Activated CD8-positive, alpha-beta memory T cell treated with anti-CD3 and anti-CD28 coated beads, Interleukin-2, amount 10 ng/mL, durations not matched to agents 7 days and 5 days (primary cell): ENCODE data around the gene LCN10. TPM values are rescaled to one million over a fixed set of nuclear protein-coding genes. Genes with fewer than 3 reads are reported as not detected.
"Not testable (repeated sequence)": the region's sequence is repeated elsewhere in the genome, so short reads cannot be mapped to it uniquely, and the experiment has no call there.

Experiments
- ATAC-seq: fragments of 150-1000 bp; cut with Tn5 transposase; one replicate; pipeline ENCODE4 v1.10.0; 2021; ENCODE audit warnings: moderate library complexity
- CTCF ChIA-PET: fragments of 350-600 bp; sonication (Branson Sonifier 250); formaldehyde crosslinking; loops from one replicate; lab custom pipeline; 2021; ENCODE audit warnings: antibody characterized with exemption; lab: Charles Lee
- DNase-seq: peaks from one replicate; pipeline ENCODE4 v3.0.0-alpha.2; 2020
- H3K27ac Mint-ChIP-seq: one replicate; pipeline ENCODE4 v1.8.0; 2021; ENCODE audit warnings: mild to moderate bottlenecking, mixed read lengths
- H3K27me3 Mint-ChIP-seq: one replicate; pipeline ENCODE4 v1.8.0; 2021; ENCODE audit warnings: mixed read lengths
- H3K36me3 Mint-ChIP-seq: one replicate; pipeline ENCODE4 v1.8.0; 2021; ENCODE audit warnings: mild to moderate bottlenecking, mixed read lengths
- H3K4me1 Mint-ChIP-seq: one replicate; pipeline ENCODE4 v1.8.0; 2021; ENCODE audit warnings: mixed read lengths
- H3K4me3 Mint-ChIP-seq: one replicate; pipeline ENCODE4 v1.8.0; 2021; ENCODE audit warnings: mild to moderate bottlenecking, moderate library complexity, mixed read lengths
- H3K9me3 Mint-ChIP-seq: one replicate; pipeline ENCODE4 v1.8.0; 2022; ENCODE audit warnings: low read depth, mixed read lengths
- total RNA-seq, 2 experiments: library from RNA; stranded (reverse); gene quantifications; one replicate each; pipeline ENCODE4 v1.2.3, GENCODE V29; 2021

The LCN10 gene
- total RNA-seq, 2 experiments from 2014 or later, result 0.68 TPM; not detected in 1

DNA sequence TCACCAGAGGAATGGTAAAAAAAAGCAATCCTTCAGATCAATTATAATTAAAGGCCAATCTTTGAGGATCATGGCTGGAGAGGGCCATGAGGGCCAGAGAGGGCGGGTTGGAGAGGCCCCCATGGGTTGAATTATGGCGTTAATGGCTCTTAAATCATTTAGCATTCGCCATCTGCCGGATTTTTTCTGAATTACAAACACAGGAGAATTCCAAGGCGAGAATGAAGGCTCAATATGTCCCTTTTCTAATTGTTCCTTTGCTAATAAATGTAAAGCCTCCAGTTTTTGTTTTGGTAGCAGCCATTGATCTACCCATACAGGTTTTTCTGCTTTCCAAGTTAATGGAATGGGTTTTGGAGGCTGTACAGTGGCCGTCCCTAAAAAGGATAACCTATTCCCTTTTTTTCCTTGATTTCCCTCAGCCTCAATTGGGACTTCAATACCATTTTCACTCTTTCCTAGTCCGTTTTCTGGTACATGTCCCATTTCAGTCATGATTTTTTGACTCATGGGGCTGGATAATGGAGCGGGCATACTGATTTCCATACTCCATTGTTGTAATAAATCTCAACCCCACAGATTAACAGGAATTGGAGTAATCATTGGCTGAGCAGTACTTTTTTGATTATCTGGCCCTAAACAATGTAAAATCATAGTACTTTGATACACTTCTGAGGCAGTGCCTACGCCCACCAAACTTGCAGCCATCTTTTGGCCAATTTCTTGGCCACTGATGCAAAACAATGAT is 41.7 kb upstream of the LCN10 start:
- H3K36me3 Mint-ChIP-seq, result no peaks in the 10 kb centered on the region
- H3K4me3 Mint-ChIP-seq, result no peak overlapping the region
- peaks cover 32% of the 10 kb centered on the region for H3K27me3 Mint-ChIP-seq
- H3K4me1 Mint-ChIP-seq, result peaks cover 19% of the 10 kb centered on the region
- H3K27ac Mint-ChIP-seq, result no peak overlapping the region
- H3K9me3 Mint-ChIP-seq, result no peaks in the 10 kb centered on the region
- ATAC-seq, result no peak
- CTCF ChIA-PET, result interaction anchor here (1.0 to 1.4 kb wide), 2 partner anchors 12 to 22 kb away, joined by 3 read pairs; no protein-coding TSS in a partner anchor
- DNase-seq, result no peak

DNA sequence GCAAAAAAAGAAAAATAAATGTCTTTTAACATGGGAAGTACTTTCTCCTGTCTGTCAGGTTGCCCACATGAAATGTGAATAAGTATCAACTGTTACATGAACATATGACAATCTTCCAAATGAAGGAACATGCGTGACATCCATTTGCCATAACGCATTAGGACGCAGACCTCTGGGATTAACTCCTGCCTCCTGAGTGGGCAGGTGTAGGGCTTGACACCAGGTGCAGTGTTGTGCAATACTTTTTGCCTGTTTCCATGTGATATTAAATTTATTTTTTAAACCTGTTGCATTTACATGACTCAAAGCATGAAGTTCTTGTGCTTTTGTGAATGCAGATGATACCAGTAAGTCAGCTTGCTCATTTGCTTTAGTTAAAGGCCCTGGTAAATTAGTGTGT is 39.7 kb upstream of the LCN10 start:
- Mint-ChIP-seq H3K27ac (no peak overlapping the region), H3K36me3 (no peaks in the 10 kb centered on the region), H3K4me3 (no peak overlapping the region), H3K4me1 (peaks cover 2% of the 10 kb centered on the region), H3K27me3 (peaks cover 50% of the 10 kb centered on the region), H3K9me3 (no peaks in the 10 kb centered on the region)
- CTCF ChIA-PET, result interaction anchor here (0.6 kb wide), 1 partner anchor 55 kb away, joined by 3 read pairs; no protein-coding TSS in a partner anchor
- no peak for ATAC-seq
- DNase-seq, result no peak

DNA sequence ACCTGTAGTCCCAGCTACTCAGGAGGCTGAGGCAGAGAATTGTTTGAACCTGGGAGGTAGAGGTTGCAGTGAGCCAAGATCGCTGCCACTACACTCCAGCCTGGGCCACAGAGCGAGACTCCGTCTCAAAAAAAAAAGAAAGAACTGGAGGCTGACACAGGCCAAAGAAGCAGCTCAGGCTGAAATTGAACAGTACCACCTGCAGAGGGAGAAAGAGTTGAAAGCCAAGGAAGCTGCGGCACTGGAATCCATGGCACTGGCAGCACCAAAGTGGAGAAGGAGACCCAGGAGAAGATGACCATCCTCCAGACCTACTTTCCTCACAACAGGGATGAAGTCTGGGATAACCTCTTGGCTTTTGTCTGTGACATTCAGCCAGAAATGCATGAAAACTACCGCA is 37.1 kb upstream of the LCN10 start:
- ATAC-seq (no peak), DNase-seq (no peak)
- no peak overlapping the region for H3K27ac Mint-ChIP-seq
- no peak overlapping the region for H3K4me3 Mint-ChIP-seq
- no peaks in the 10 kb centered on the region for H3K4me1 Mint-ChIP-seq
- no peaks in the 10 kb centered on the region for H3K9me3 Mint-ChIP-seq
- peaks cover 46% of the 10 kb centered on the region for H3K27me3 Mint-ChIP-seq
- no peaks in the 10 kb centered on the region for H3K36me3 Mint-ChIP-seq
- CTCF ChIA-PET, result interaction anchor here (1.3 kb wide), 2 partner anchors 249 to 255 kb away, joined by 3 to 5 read pairs; no protein-coding TSS in a partner anchor

- H3K36me3 Mint-ChIP-seq, result no peaks in the 10 kb centered on the region
- no peak overlapping the region for H3K27ac Mint-ChIP-seq
- ATAC-seq (no peak), DNase-seq (no peak)
- H3K4me3 Mint-ChIP-seq, result no peak overlapping the region
- H3K27me3 Mint-ChIP-seq, result peaks cover 41% of the 10 kb centered on the region
- CTCF ChIA-PET, result interaction anchor here (1.2 to 3.4 kb wide), 5 partner anchors 10 to 252 kb away, joined by 3 to 19 read pairs (median 4); partner anchors contain the start of gene LCN8
- no peaks in the 10 kb centered on the region for H3K4me1 Mint-ChIP-seq
- no peaks in the 10 kb centered on the region for H3K9me3 Mint-ChIP-seq
These were observed 34.6 kb upstream of the LCN10 start for GRCh38 chr9:136777359-136777758.

DNA sequence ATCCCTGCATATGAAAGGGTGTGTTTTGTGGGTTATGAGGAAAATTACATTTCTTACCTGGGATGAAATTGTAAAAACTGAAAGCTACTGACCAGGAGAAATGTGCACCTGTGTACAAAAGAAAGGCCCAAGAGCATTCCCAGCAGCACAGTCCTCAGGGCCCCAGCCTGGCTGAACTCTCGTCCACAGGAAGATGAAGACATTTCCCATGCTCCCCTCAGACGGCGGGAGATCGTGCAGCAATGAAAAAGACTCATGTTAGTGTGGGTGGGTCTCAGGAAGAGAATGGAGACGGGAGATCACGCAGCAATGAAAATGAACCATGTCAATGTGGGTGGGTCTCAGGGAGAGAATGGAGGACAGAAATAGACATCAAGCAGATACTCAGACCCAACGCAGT is 34.2 kb upstream of the LCN10 start:
- Mint-ChIP-seq H3K27me3 (peaks cover 41% of the 10 kb centered on the region), H3K4me1 (no peaks in the 10 kb centered on the region), H3K4me3 (no peak overlapping the region), H3K9me3 (no peaks in the 10 kb centered on the region), H3K27ac (no peak overlapping the region), H3K36me3 (no peaks in the 10 kb centered on the region)
- ATAC-seq, result no peak
- no peak for DNase-seq
- CTCF ChIA-PET, result interaction anchor here (1.2 to 3.4 kb wide), 4 partner anchors 10 to 252 kb away, joined by 3 to 19 read pairs (median 4); partner anchors contain the start of gene LCN8

DNA sequence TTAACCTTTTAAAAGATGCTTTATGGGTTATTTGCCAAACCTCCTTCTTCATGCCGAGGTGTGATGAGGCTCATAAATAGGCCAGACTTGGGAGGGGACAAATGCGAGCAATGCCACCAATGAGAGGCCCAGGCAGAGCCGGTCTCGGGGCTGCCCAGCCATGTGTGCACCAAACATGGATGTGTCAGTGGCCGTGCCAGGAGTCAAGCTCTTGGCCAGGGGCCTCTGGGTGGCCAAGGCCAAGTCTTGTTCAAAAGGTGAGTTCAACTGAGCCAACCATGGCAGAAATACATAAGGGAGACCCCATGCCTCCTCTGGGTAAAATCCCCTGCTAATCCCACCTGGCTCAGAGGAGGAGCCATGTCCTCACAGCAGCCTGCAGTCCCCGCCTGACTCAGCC is 32.5 kb upstream of the LCN10 start:
- CTCF ChIA-PET, result interaction anchor here (0.7 kb wide), 1 partner anchor 18 kb away, joined by 3 read pairs; the partner anchor contains the start of gene LCN8
- peaks cover 31% of the 10 kb centered on the region for H3K27me3 Mint-ChIP-seq

GRCh38 chr9:136774416-136775045 is 31.8 kb upstream of the LCN10 start:
- no peak overlapping the region for H3K4me3 Mint-ChIP-seq
- no peak overlapping the region for H3K27ac Mint-ChIP-seq
- no peaks in the 10 kb centered on the region for H3K36me3 Mint-ChIP-seq
- no peak for DNase-seq
- peaks cover 25% of the 10 kb centered on the region for H3K27me3 Mint-ChIP-seq
- no peak for ATAC-seq
- CTCF ChIA-PET, result interaction anchor here (0.7 to 1.9 kb wide), 3 partner anchors 14 to 255 kb away, joined by 3 to 4 read pairs (median 3); partner anchors contain the start of gene LCN8
- no peaks in the 10 kb centered on the region for H3K9me3 Mint-ChIP-seq
- no peaks in the 10 kb centered on the region for H3K4me1 Mint-ChIP-seq

More for the DNA sequence above, 32.5 kb upstream of the LCN10 start:
- no peak for DNase-seq
- Mint-ChIP-seq H3K36me3 (no peaks in the 10 kb centered on the region), H3K4me3 (no peak overlapping the region), H3K4me1 (no peaks in the 10 kb centered on the region), H3K27ac (no peak overlapping the region), H3K9me3 (no peaks in the 10 kb centered on the region)
- no peak for ATAC-seq

GRCh38 chr9:136773386-136774044 is 30.8 kb upstream of the LCN10 start:
- Mint-ChIP-seq H3K4me1 (no peaks in the 10 kb centered on the region), H3K4me3 (no peak overlapping the region), H3K27ac (no peak overlapping the region), H3K9me3 (no peaks in the 10 kb centered on the region), H3K27me3 (peaks cover 16% of the 10 kb centered on the region), H3K36me3 (no peaks in the 10 kb centered on the region)
- CTCF ChIA-PET, result interaction anchor here (1.3 to 1.9 kb wide), 2 partner anchors 15 to 256 kb away, joined by 3 to 4 read pairs; no protein-coding TSS in a partner anchor
- ATAC-seq, result peak; percentile 64
- DNase-seq, result peak; percentile 61

GRCh38 chr9:136771907-136772415 is 29.2 kb upstream of the LCN10 start:
- H3K36me3 Mint-ChIP-seq, result no peaks in the 10 kb centered on the region

GRCh38 chr9:136769710-136770191 is 27.0 kb upstream of the LCN10 start:
- CTCF ChIA-PET, result interaction anchor here (0.7 to 1.6 kb wide), 2 partner anchors 12 to 205 kb away, joined by 3 to 4 read pairs; partner anchors contain the start of gene LCN8
- H3K27me3 Mint-ChIP-seq, result peaks cover 13% of the 10 kb centered on the region
- H3K9me3 Mint-ChIP-seq, result no peaks in the 10 kb centered on the region
- DNase-seq (peak; percentile 60), ATAC-seq (peak; percentile 77)
- no peak overlapping the region for H3K4me3 Mint-ChIP-seq
- H3K27ac Mint-ChIP-seq, result no peak overlapping the region
- no peaks in the 10 kb centered on the region for H3K36me3 Mint-ChIP-seq
- H3K4me1 Mint-ChIP-seq, result peaks cover 16% of the 10 kb centered on the region

More at GRCh38 chr9:136771907-136772415, 29.2 kb upstream of the LCN10 start:
- Mint-ChIP-seq H3K27ac (no peak overlapping the region), H3K9me3 (no peaks in the 10 kb centered on the region), H3K27me3 (peaks cover 12% of the 10 kb centered on the region), H3K4me1 (peaks cover 2% of the 10 kb centered on the region), H3K4me3 (no peak overlapping the region)
- ATAC-seq (no peak), DNase-seq (no peak)
- CTCF ChIA-PET, result interaction anchor here (1.1 to 1.3 kb wide), 2 partner anchors 12 to 263 kb away, joined by 3 to 5 read pairs; no protein-coding TSS in a partner anchor

DNA sequence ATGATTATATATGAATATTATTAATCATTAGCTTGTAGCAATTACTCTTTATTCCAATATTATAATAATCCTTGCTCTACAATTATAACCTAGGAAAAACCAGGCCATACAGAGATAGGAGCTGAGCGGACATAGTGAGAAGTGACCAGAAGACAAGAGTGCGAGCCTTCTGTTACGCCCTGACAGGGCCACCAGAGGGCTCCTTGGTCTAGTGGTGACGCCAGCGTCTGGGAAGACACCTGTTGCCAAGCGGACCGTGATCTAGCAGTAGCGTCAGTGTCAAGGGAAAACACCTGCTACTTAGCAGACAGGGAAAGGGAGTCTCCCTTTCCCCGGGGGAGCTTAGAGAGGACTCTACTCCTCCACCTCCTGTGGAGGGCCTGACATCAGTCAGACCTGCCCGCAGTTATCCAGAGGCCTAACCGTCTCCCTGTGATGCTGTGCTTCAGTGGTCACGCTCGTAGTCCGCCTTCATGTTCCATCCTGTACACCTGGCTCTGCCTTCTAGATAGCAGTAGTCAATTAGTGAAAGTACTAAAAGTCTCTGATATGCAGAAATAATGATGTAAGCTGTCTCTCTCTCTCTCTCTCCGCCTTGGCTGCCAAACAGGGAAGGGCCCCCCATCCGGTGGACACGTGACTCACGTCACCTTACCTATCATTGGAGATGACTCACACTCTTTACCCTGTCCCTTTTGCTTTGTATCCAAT is 23.8 kb upstream of the LCN10 start:
- not testable (repeated sequence) for H3K36me3 Mint-ChIP-seq, H3K4me3 Mint-ChIP-seq, H3K9me3 Mint-ChIP-seq, ATAC-seq
- peak overlapping the region; percentile 31 for H3K27ac Mint-ChIP-seq
- peaks cover 13% of the 10 kb centered on the region for H3K27me3 Mint-ChIP-seq
- DNase-seq, result peak; percentile 66
- CTCF ChIA-PET, result interaction anchor here (0.7 to 3.6 kb wide), 7 partner anchors 9 to 329 kb away, joined by 3 to 19 read pairs (median 3); partner anchors contain the start of gene LCN8
- H3K4me1 Mint-ChIP-seq, result peaks cover 16% of the 10 kb centered on the region
